Adrenal gland (tissue), 12 donors: Measurements from ENCODE around the gene TMEM109. TPM values are rescaled to one million over a fixed set of nuclear protein-coding genes. Genes with fewer than 3 reads are reported as not detected.

Experiments used
- DNase-seq, 7 donors: peaks; one replicate each; pipeline ENCODE4 v3.0.0-alpha.2; 2019 to 2020
- H3K27ac ChIP-seq, 5 donors: fragments of 200-600 bp; sonication (generic) in 4 of 5; 1 replicate in 3 of 5; 2 replicates in 2 of 5; pipeline versions ENCODE4 v1.5.1 to v1.8.0; 2016 to 2020; ENCODE audit warnings: mild to moderate bottlenecking in 1 of 5
- H3K27me3 ChIP-seq: fragments of 200-600 bp; 2 replicates; pipeline ENCODE4 v1.8.0; 2021
- H3K36me3 ChIP-seq, 2 donors: fragments of 200-600 bp; replicated peaks in 1 of 2; 1 replicate in 1 of 2; 2 replicates in 1 of 2; pipeline versions ENCODE4 v1.5.1 to v1.8.0; 2018 to 2022
- H3K4me1 ChIP-seq, 2 donors: fragments of 200-600 bp; replicated peaks in 1 of 2; 1 replicate in 1 of 2; 2 replicates in 1 of 2; pipeline versions ENCODE4 v1.5.1 to v1.8.0; 2018 to 2021
- H3K4me3 ChIP-seq, 4 donors: fragments of 200-600 bp; sonication (generic) in 3 of 4; one replicate each; pipeline ENCODE4 v1.5.1; 2016 to 2018
- H3K9me3 ChIP-seq, 3 donors: fragments of 200-600 bp; sonication (generic) in 1 of 3; replicated peaks in 1 of 3; 1 replicate in 2 of 3; 2 replicates in 1 of 3; pipeline versions ENCODE4 v1.5.1 to v1.8.0; 2016 to 2021
- CTCF ChIP-seq, 6 experiments: fragments of 450-650 bp in 4 of 6; fragments of 200-600 bp in 2 of 6; sonication (generic) in 1 of 6; IDR thresholded peaks; 1 replicate in 5 of 6; 2 replicates in 1 of 6; pipeline versions ENCODE4 v1.5.1 to v1.8.0; 2016 to 2021; ENCODE audit warnings: antibody characterized with exemption in 6 of 6, mild to moderate bottlenecking in 2 of 6, moderate library complexity in 1 of 6
- POLR2A ChIP-seq, 2 donors: fragments of 450-650 bp; IDR thresholded peaks; one replicate each; pipeline ENCODE4 v1.6.1; 2017; ENCODE audit warnings: antibody characterized with exemption in 2 of 2, mild to moderate bottlenecking in 2 of 2, moderate library complexity in 1 of 2
- WGBS, 4 donors: extraction: QIAGEN DNeasy Blood & Tissue Kit in 2 of 4; methylation state at CpG; one replicate each; pipeline versions ENCODE4 v1.1.5 to v1.1.7; 2013 to 2017; 5-methylcytosine and 5-hydroxymethylcytosine counted together
- intact Hi-C, 2 donors: fragments of 100-400 bp; cut with DNase I; formaldehyde crosslinking; loops; one replicate each; pipeline versions ENCODE4 v1.14.1 to v1.15.0; 2022 to 2023
- polyA plus RNA-seq, 3 donors: library from polyadenylated mRNA; stranded (reverse); fragments of 200-250 nt in 2 of 3; fragments of 350-450 nt in 1 of 3; fragmentation: Illumina TruSeq in 1 of 3; extraction: RNeasy Lipid Tissue Mini Kit (QIAGEN cat#74804) in 1 of 3; gene quantifications; one replicate each; pipeline ENCODE4 v1.2.3, GENCODE V29; 2013 to 2014
- total RNA-seq, 9 donors: library from RNA; depleted of rRNA in 4 of 9; stranded (reverse); fragments of >200 nt in 4 of 9; fragments of 120-200 nt in 1 of 9; fragmentation: NEBNext Ultra II Directional in 1 of 9; extraction: Animal tissue kit (Norgen Biotek cat#: 25700) in 1 of 9; gene quantifications; one replicate each; pipeline versions ENCODE4 v1.1.0 to v1.2.4, GENCODE V29; 2013 to 2023
- donor health status: healthy with polysubstance abuse.
- donor health status: Bipolar disorder and iron deficiency.
- donor health status: DM: yes; HTN: yes; CAD: no.
- donor health status: DM: no; HTN: no; CAD: no.
- donor health status: DM: no; HTN: no; CAD: no.
- donor health status: DM: yes; HTN: yes; CAD: no.

Gene TMEM109
- total and polyA plus RNA-seq, 12 donors, result 29.3 to 115 (median 84.8) TPM

- Histone ChIP-seq H3K4me3 (no peak overlapping the region), H3K9me3 (no peaks in the 10 kb centered on the region), H3K4me1 (no peaks in the 10 kb centered on the region), H3K27me3 (peaks cover under 1% of the 10 kb centered on the region), H3K27ac (no peak overlapping the region), H3K36me3 (no peaks in the 10 kb centered on the region)
- WGBS, 4 donors, result 62 to 80% (median 78%) methylated on average over 4 of the region's 4 CpGs
- DNase-seq, result no peak
- intact Hi-C loops, result no loop called here
- TF ChIP-seq POLR2A (IDR thresholded peaks at IDR 0.05), result no peak
- no peak for TF ChIP-seq CTCF (IDR thresholded peaks at IDR 0.05)
Observed at GRCh38 chr11:60966890-60967289, 52.9 kb downstream of the TMEM109 start.

- H3K4me3 ChIP-seq, result no peak overlapping the region
- no peaks in the 10 kb centered on the region for H3K36me3 ChIP-seq
- TF ChIP-seq POLR2A (IDR thresholded peaks at IDR 0.05), result no peak
- DNase-seq, result no peak
- H3K9me3 ChIP-seq, result no peaks in the 10 kb centered on the region
- no peak overlapping the region for H3K27ac ChIP-seq
- no peaks in the 10 kb centered on the region for H3K4me1 ChIP-seq
- H3K27me3 ChIP-seq, result no peaks in the 10 kb centered on the region
- intact Hi-C loops, result no loop called here
- WGBS, 4 donors, result 45 to 95% (median 69%) methylated on average over 1 of the region's 1 CpG
Observed at GRCh38 chr11:60968223-60968622, 54.3 kb downstream of the TMEM109 start.

- intact Hi-C loops, result no loop called here
- peak; percentile 42 to 76 (median 65) for DNase-seq
- Histone ChIP-seq H3K27me3 (no peaks in the 10 kb centered on the region), H3K36me3 (no peaks in the 10 kb centered on the region), H3K9me3 (no peaks in the 10 kb centered on the region), H3K4me1 (no peaks in the 10 kb centered on the region), H3K27ac (no peak overlapping the region), H3K4me3 (no peak overlapping the region)
- TF ChIP-seq CTCF (IDR thresholded peaks at IDR 0.05) (peak; percentile 78 to 88 (median 84)), POLR2A (IDR thresholded peaks at IDR 0.05) (no peak)
- 13 to 21% (median 17%) methylated on average over 7 to 9 of the region's 9 CpGs for WGBS, 4 donors
Observed at GRCh38 chr11:60970369-60970774, 56.4 kb downstream of the TMEM109 start.

- no peak for DNase-seq
- Histone ChIP-seq H3K27ac (no peak overlapping the region), H3K36me3 (no peaks in the 10 kb centered on the region), H3K4me3 (no peak overlapping the region), H3K9me3 (no peaks in the 10 kb centered on the region), H3K27me3 (no peaks in the 10 kb centered on the region), H3K4me1 (no peaks in the 10 kb centered on the region)
- TF ChIP-seq POLR2A (IDR thresholded peaks at IDR 0.05) (no peak), CTCF (IDR thresholded peaks at IDR 0.05) (no peak)
- intact Hi-C loops, result no loop called here
- WGBS, 4 donors, result 61 to 73% (median 67%) methylated on average over 4 to 5 of the region's 5 CpGs
Observed at GRCh38 chr11:60970890-60971289, 56.9 kb downstream of the TMEM109 start.

GRCh38 chr11:60971520-60971919, 57.6 kb downstream of the TMEM109 start, which contains the start of gene CD6:
Gene CD6, plus strand, starts transcription at chr11:60971680. Its CDS starts 186 bp downstream, at chr11:60971866.
- 75 to 85% (median 78%) methylated on average over 14 to 16 of the region's 16 CpGs for WGBS, 4 donors
- no peak within 1 kb of the TSS for H3K27ac ChIP-seq

More at GRCh38 chr11:60971520-60971919, 57.6 kb downstream of the TMEM109 start, which contains the start of gene CD6:
- TF ChIP-seq CTCF (IDR thresholded peaks at IDR 0.05) (no peak), POLR2A (IDR thresholded peaks at IDR 0.05) (no peak)
- DNase-seq, result no peak
- no peaks in the 10 kb centered on the region for H3K27me3 ChIP-seq
- no peaks in the 10 kb centered on the region for H3K9me3 ChIP-seq
- H3K4me1 ChIP-seq, result no peaks in the 10 kb centered on the region
- H3K36me3 ChIP-seq, result no peaks in the 10 kb centered on the region
- intact Hi-C loops, result no loop called here
- H3K4me3 ChIP-seq, result no peak within 1 kb of the TSS
